Loucy (cell line): ENCODE results near the gene COLQ.

ENCODE experiments used
- H2AFZ ChIP-seq: fragments of 200-600 bp; sonication (generic); 2 replicates; pipeline ENCODE4 v1.6.0; 2016; ENCODE audit warnings: antibody characterized with exemption, mild to moderate bottlenecking, low read length, moderate library complexity
- H3F3A ChIP-seq: fragments of 200-600 bp; 2 replicates; pipeline ENCODE4 v1.6.0; 2016; ENCODE audit warnings: antibody characterized with exemption, low read depth, mild to moderate bottlenecking
- H3K27me3 ChIP-seq: fragments of 200-600 bp; sonication (generic); 2 replicates; pipeline ENCODE4 v1.6.1; 2014; ENCODE audit warnings: low read length, mild to moderate bottlenecking; ENCODE audit not compliant: insufficient read depth, poor library complexity, severe bottlenecking
- H3K36me3 ChIP-seq: fragments of 200-600 bp; sonication (generic); 2 replicates; pipeline ENCODE4 v1.6.1; 2016; ENCODE audit warnings: low read length; ENCODE audit not compliant: insufficient read depth
- H3K4me1 ChIP-seq: fragments of 200-600 bp; sonication (generic); 2 replicates; pipeline ENCODE4 v1.5.1; 2014; ENCODE audit warnings: low read length, mild to moderate bottlenecking; ENCODE audit not compliant: insufficient read depth, poor library complexity, severe bottlenecking
- H3K4me2 ChIP-seq: fragments of 200-600 bp; sonication (generic); 2 replicates; pipeline ENCODE4 v1.6.0; 2014; ENCODE audit warnings: antibody characterized with exemption, low read length, low read depth, mild to moderate bottlenecking; ENCODE audit not compliant: poor library complexity, severe bottlenecking
- H3K4me3 ChIP-seq: fragments of 200-600 bp; sonication (generic); 2 replicates; pipeline ENCODE4 v1.5.1; 2014; ENCODE audit warnings: low read length, mild to moderate bottlenecking, mixed read lengths; ENCODE audit not compliant: poor library complexity, severe bottlenecking
- H3K79me2 ChIP-seq: fragments of 200-600 bp; sonication (generic); 2 replicates; pipeline ENCODE4 v1.6.1; 2014; ENCODE audit warnings: low read length; ENCODE audit not compliant: insufficient read depth
- H3K9ac ChIP-seq: fragments of 200-600 bp; sonication (generic); 2 replicates; pipeline ENCODE4 v1.6.0; 2014; ENCODE audit warnings: mild to moderate bottlenecking, low read depth, low read length, moderate library complexity; ENCODE audit not compliant: poor library complexity, severe bottlenecking
- H3K9me2 ChIP-seq: fragments of 200-600 bp; sonication (generic); replicated peaks from 2 replicates; pipeline ENCODE4 v1.6.1; 2016; ENCODE audit warnings: low read depth, low read length, mixed read lengths
- H3K9me3 ChIP-seq: fragments of 200-600 bp; sonication (generic); 2 replicates; pipeline ENCODE4 v1.6.1; 2014; ENCODE audit warnings: mild to moderate bottlenecking, antibody characterized with exemption, low read length, low read depth; ENCODE audit not compliant: insufficient read depth
- H4K20me1 ChIP-seq: fragments of 200-600 bp; sonication (generic); 2 replicates; pipeline ENCODE4 v1.6.0; 2014; ENCODE audit warnings: antibody characterized with exemption, low read length, mild to moderate bottlenecking; ENCODE audit not compliant: insufficient read depth, poor library complexity, severe bottlenecking
- EZH2phosphoT487 ChIP-seq: fragments of 200-600 bp; IDR thresholded peaks from 2 replicates; pipeline ENCODE4 v1.6.1; 2018; ENCODE audit warnings: antibody characterized with exemption, mild to moderate bottlenecking, moderate library complexity, borderline replicate concordance
- TF ChIP-seq, protein P1 (sequence below): fragments of 200-600 bp; sonication (generic); conservative IDR thresholded peaks from 2 replicates; pipeline ENCODE4 v1.5.1; 2014; ENCODE audit warnings: mild to moderate bottlenecking, antibody characterized with exemption, low read length

The COLQ gene

DNA sequence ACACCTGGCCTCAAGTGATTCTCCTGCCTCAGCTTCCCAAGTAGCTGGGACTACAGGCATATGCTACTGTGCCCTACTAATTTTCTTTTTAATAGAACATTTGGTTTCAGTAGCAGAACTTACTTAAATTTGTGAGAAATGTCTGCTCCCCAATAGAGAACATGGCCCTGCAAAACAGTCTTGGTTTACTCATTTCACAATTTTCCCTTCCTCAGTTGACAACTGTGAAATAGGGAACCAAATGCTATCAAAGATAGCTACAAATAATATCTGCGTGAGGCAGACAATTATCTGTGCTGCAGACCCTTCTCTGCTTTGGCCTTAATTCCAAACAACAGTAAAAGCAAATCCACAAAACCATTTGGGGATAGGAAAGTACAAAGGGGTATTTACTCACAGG is 116.7 kb downstream of the COLQ start:
- no peak overlapping the region for H3K9ac ChIP-seq
- no peaks in the 10 kb centered on the region for H3K36me3 ChIP-seq
- no peaks in the 10 kb centered on the region for H3F3A ChIP-seq
- peaks cover 5% of the 10 kb centered on the region for H3K4me1 ChIP-seq
- no peaks in the 10 kb centered on the region for H3K9me3 ChIP-seq
- no peak overlapping the region for H3K4me2 ChIP-seq
- H2AFZ ChIP-seq, result no peak overlapping the region
- no peak overlapping the region for H3K4me3 ChIP-seq
- no peaks in the 10 kb centered on the region for H3K27me3 ChIP-seq
- H3K9me2 ChIP-seq, result no peaks in the 10 kb centered on the region
- no peaks in the 10 kb centered on the region for H3K79me2 ChIP-seq
- no peak for TF ChIP-seq EZH2phosphoT487
- TF ChIP-seq, protein P1, sequence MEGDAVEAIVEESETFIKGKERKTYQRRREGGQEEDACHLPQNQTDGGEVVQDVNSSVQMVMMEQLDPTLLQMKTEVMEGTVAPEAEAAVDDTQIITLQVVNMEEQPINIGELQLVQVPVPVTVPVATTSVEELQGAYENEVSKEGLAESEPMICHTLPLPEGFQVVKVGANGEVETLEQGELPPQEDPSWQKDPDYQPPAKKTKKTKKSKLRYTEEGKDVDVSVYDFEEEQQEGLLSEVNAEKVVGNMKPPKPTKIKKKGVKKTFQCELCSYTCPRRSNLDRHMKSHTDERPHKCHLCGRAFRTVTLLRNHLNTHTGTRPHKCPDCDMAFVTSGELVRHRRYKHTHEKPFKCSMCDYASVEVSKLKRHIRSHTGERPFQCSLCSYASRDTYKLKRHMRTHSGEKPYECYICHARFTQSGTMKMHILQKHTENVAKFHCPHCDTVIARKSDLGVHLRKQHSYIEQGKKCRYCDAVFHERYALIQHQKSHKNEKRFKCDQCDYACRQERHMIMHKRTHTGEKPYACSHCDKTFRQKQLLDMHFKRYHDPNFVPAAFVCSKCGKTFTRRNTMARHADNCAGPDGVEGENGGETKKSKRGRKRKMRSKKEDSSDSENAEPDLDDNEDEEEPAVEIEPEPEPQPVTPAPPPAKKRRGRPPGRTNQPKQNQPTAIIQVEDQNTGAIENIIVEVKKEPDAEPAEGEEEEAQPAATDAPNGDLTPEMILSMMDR, result no peak
- no peaks in the 10 kb centered on the region for H4K20me1 ChIP-seq

DNA sequence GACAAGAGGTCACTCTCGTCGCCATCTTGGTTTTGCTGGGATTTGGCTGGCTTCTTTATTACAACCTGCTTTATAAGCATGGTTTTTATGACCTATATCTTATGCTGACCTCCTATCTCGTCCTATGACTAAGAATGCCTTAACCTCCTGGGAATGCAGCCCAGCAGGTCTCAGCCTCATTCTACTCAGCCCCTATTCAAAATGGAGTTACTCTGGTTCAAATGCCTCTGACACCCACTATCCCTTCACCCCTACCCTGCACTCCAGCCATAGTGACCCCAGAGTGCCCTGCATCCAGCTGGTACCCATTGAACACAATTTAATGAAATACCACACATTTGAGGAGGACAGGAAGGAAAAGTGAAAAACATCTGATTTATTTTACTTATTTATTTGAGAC is 117.5 kb downstream of the COLQ start:
- H3K4me3 ChIP-seq, result no peak overlapping the region
- H3K36me3 ChIP-seq, result no peaks in the 10 kb centered on the region
- H4K20me1 ChIP-seq, result no peaks in the 10 kb centered on the region
- no peaks in the 10 kb centered on the region for H3K9me2 ChIP-seq
- no peak overlapping the region for H2AFZ ChIP-seq
- no peaks in the 10 kb centered on the region for H3K79me2 ChIP-seq
- TF ChIP-seq, protein P1, result no peak
- TF ChIP-seq EZH2phosphoT487, result no peak
- H3K27me3 ChIP-seq, result no peaks in the 10 kb centered on the region
- no peak overlapping the region for H3K9ac ChIP-seq
- no peaks in the 10 kb centered on the region for H3K9me3 ChIP-seq
- H3K4me1 ChIP-seq, result peaks cover 7% of the 10 kb centered on the region
- no peaks in the 10 kb centered on the region for H3F3A ChIP-seq
- no peak overlapping the region for H3K4me2 ChIP-seq

DNA sequence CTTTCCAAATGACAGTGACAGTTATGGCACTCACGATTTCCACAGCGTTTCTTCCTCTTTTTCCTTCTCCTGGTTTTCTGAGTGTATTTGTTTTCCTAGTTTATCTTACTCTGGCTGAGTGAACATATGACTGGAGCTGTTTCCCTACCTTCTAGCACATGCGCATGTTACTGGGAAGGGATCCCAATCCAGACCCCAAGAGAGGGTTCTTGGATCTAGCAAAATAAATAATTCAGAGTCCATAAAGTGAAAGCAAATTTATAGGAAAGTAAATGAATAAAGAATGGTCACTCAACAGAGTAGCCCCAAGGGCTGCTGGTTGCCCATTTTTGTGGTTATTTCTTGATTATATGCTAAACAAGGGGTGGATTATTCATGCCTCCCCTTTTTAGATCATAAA is 118.0 kb downstream of the COLQ start:
- H3K27me3 ChIP-seq, result no peaks in the 10 kb centered on the region
- no peaks in the 10 kb centered on the region for H3F3A ChIP-seq
- no peak overlapping the region for H2AFZ ChIP-seq
- no peak for TF ChIP-seq EZH2phosphoT487
- TF ChIP-seq, protein P1, result no peak
- H3K9me2 ChIP-seq, result no peaks in the 10 kb centered on the region
- no peaks in the 10 kb centered on the region for H3K9me3 ChIP-seq
- no peak overlapping the region for H3K9ac ChIP-seq
- no peak overlapping the region for H3K4me3 ChIP-seq
- no peaks in the 10 kb centered on the region for H3K79me2 ChIP-seq
- H4K20me1 ChIP-seq, result no peaks in the 10 kb centered on the region
- H3K4me2 ChIP-seq, result no peak overlapping the region
- H3K36me3 ChIP-seq, result no peaks in the 10 kb centered on the region
- peaks cover 7% of the 10 kb centered on the region for H3K4me1 ChIP-seq
